MV-4-11 (cell line): ENCODE measurements around the gene ZNF497.

Source experiments
- DNase-seq: peaks from one replicate; lab custom pipeline; 2025; lab: John Stamatoyannopoulos, UW

Gene ZNF497

GRCh38 chr19:58367698-58368454 lies 5.3 kb upstream of the ZNF497 start:
- no peak for DNase-seq

- DNase-seq = no peak
These were observed 4.3 kb upstream of the ZNF497 start for GRCh38 chr19:58366585-58367430.

GRCh38 chr19:58364146-58364545 lies 1.6 kb upstream of the ZNF497 start:
- DNase-seq = peak; percentile 99

GRCh38 chr19:58361900-58362271 lies 665 bp downstream of the ZNF497 start:
- peak; percentile 54 for DNase-seq

- DNase-seq = no peak
These were observed 4.9 kb downstream of the ZNF497 start for GRCh38 chr19:58357481-58358145.

- DNase-seq = no peak
These were observed 5.6 kb downstream of the ZNF497 start for GRCh38 chr19:58356766-58357480.

- no peak for DNase-seq
These were observed 6.4 kb downstream of the ZNF497 start for GRCh38 chr19:58355908-58356765.

- DNase-seq = no peak
These were observed 7.2 kb downstream of the ZNF497 start for GRCh38 chr19:58355215-58355796.

GRCh38 chr19:58354478-58355030 lies 8.0 kb downstream of the ZNF497 start:
- no peak for DNase-seq

GRCh38 chr19:58353717-58354477 lies 8.7 kb downstream of the ZNF497 start:
- DNase-seq = no peak

- no peak for DNase-seq
These were observed 9.5 kb downstream of the ZNF497 start, which contains the start of gene A1BG for GRCh38 chr19:58352760-58353671. A1BG (minus strand) TSS chr19:58353492; CDS start chr19:58353437, 55 bp downstream.

- DNase-seq = no peak
These were observed 10.4 kb downstream of the ZNF497 start for GRCh38 chr19:58351990-58352755.

- no peak for DNase-seq
These were observed 11.0 kb downstream of the ZNF497 start for GRCh38 chr19:58351558-58351878.

- DNase-seq = no peak
These were observed 11.5 kb downstream of the ZNF497 start for GRCh38 chr19:58350871-58351557.

- DNase-seq = no peak
These were observed 12.3 kb downstream of the ZNF497 start for GRCh38 chr19:58350001-58350861.

- peak; percentile 31 for DNase-seq
These were observed 13.0 kb downstream of the ZNF497 start for GRCh38 chr19:58349590-58349989.
